Neural progenitor cell (in vitro differentiated cells): Measurements from ENCODE around the gene BEND2. TPM values are rescaled to one million over a fixed set of nuclear protein-coding genes. Genes with fewer than 3 reads are reported as not detected.
"Not testable (repeated sequence)": the region's sequence is repeated elsewhere in the genome, so short reads cannot be mapped to it uniquely, and the experiment has no call there.

Experiments used
- DNase-seq: peaks from one replicate; pipeline ENCODE4 v3.0.0-alpha.2; 2016; ENCODE audit warnings: low spot score
- H2AFZ ChIP-seq: fragments of 200-600 bp; sonication (generic); replicated peaks from 2 replicates; pipeline ENCODE4 v1.6.1; 2016; ENCODE audit warnings: antibody characterized with exemption
- H3F3A ChIP-seq: fragments of 200-600 bp; sonication (generic); 2 replicates; pipeline ENCODE4 v1.6.1; 2016; ENCODE audit warnings: antibody characterized with exemption, low read depth
- H3K27ac ChIP-seq: fragments of 200-600 bp; sonication (generic); 2 replicates; pipeline ENCODE4 v1.5.1; 2016; ENCODE audit warnings: mild to moderate bottlenecking
- H3K27me3 ChIP-seq: fragments of 200-600 bp; sonication (generic); 2 replicates; pipeline ENCODE4 v1.6.1; 2016; ENCODE audit warnings: mild to moderate bottlenecking, moderate library complexity
- H3K36me3 ChIP-seq: fragments of 200-600 bp; sonication (generic); 2 replicates; pipeline ENCODE4 v1.5.1; 2016
- H3K4me1 ChIP-seq: fragments of 200-600 bp; sonication (generic); 2 replicates; pipeline ENCODE4 v1.6.1; 2016; ENCODE audit warnings: mixed run types
- H3K4me2 ChIP-seq: fragments of 200-600 bp; sonication (generic); 2 replicates; pipeline ENCODE4 v1.6.1; 2016
- H3K4me3 ChIP-seq: fragments of 200-600 bp; sonication (generic); 2 replicates; pipeline ENCODE4 v1.5.1; 2016
- H3K79me2 ChIP-seq: fragments of 200-600 bp; sonication (generic); 2 replicates; pipeline ENCODE4 v1.6.1; 2016; ENCODE audit warnings: low read depth
- H3K9ac ChIP-seq: fragments of 200-600 bp; sonication (generic); 2 replicates; pipeline ENCODE4 v1.6.1; 2016
- H3K9me3 ChIP-seq: fragments of 200-600 bp; sonication (generic); 2 replicates; pipeline ENCODE4 v1.5.1; 2016; ENCODE audit warnings: low read depth
- H4K20me1 ChIP-seq: fragments of 200-600 bp; sonication (generic); 2 replicates; pipeline ENCODE4 v1.6.1; 2016; ENCODE audit warnings: low read depth
- H3K27ac Mint-ChIP-seq: 3 replicates; pipeline ENCODE4 v1.8.0; 2021; ENCODE audit warnings: mixed read lengths
- H3K27me3 Mint-ChIP-seq: 2 replicates; pipeline ENCODE4 v1.8.0; 2022; ENCODE audit warnings: low read depth, mild to moderate bottlenecking, inconsistent platforms, moderate library complexity, mixed read lengths; ENCODE audit not compliant: insufficient read depth
- H3K36me3 Mint-ChIP-seq: 3 replicates; pipeline ENCODE4 v1.8.0; 2021; ENCODE audit warnings: mixed read lengths
- H3K4me1 Mint-ChIP-seq: 3 replicates; pipeline ENCODE4 v1.8.0; 2021; ENCODE audit warnings: mixed read lengths
- H3K4me3 Mint-ChIP-seq: 3 replicates; pipeline ENCODE4 v1.8.0; 2021; ENCODE audit warnings: mild to moderate bottlenecking, moderate library complexity, mixed read lengths
- H3K9me3 Mint-ChIP-seq: 3 replicates; pipeline ENCODE4 v1.8.0; 2020; ENCODE audit warnings: mixed read lengths
- EZH2 ChIP-seq: fragments of 200-600 bp; sonication (generic); IDR thresholded peaks from 2 replicates; pipeline ENCODE4 v1.6.1; 2017; ENCODE audit warnings: antibody characterized with exemption, mild to moderate bottlenecking, moderate library complexity
- EZH2phosphoT487 ChIP-seq: fragments of 200-600 bp; sonication (generic); IDR thresholded peaks from 2 replicates; pipeline ENCODE4 v1.6.1; 2017; ENCODE audit warnings: antibody characterized with exemption
- total RNA-seq: library from RNA; depleted of rRNA; stranded (reverse); fragments of >200 nt; gene quantifications from 2 replicates; pipeline ENCODE4 v1.2.3, GENCODE V29; 2015; ENCODE audit warnings: low replicate concordance
- TF ChIP-seq, protein P1 (sequence below): fragments of 200-600 bp; sonication (generic); IDR thresholded peaks from 2 replicates; pipeline ENCODE4 v1.5.1; 2017; ENCODE audit warnings: antibody characterized with exemption, mild to moderate bottlenecking

The BEND2 gene
- total RNA-seq: not detected in 2 replicates

DNA sequence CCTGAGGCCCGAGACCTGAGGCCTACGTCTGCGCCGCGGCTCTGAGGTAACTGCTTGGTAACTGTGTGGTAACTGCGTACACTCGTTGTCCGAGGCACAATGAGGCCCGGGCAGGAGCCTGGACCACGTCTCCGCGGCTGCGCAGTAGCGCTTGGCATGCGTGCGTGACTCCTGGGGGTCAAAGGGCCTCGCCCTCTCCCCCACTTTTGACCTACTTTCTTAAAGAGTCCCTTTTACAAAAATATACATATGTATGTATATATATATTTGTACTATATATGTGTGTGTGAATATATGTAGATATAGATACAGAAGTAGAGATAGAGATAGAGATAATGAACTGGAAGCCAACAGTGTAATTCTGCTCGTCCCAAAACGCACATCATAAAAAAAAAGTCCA, at the start of gene BEND2:
Gene BEND2, minus strand, starts transcription at position 101 of the 400 bp plus-strand sequence. CDS start 136 bp downstream, outside the sequence.
- Mint-ChIP-seq H3K36me3 (no peaks in the 10 kb centered on the region), H3K4me1 (no peaks in the 10 kb centered on the region), H3K27ac (no peak within 1 kb of the TSS), H3K27me3 (peaks cover 10% of the 10 kb centered on the region), H3K9me3 (peaks cover 12% of the 10 kb centered on the region), H3K4me3 (no peak within 1 kb of the TSS)
- TF ChIP-seq EZH2phosphoT487 (no peak), EZH2 (no peak)
- TF ChIP-seq, protein P1, sequence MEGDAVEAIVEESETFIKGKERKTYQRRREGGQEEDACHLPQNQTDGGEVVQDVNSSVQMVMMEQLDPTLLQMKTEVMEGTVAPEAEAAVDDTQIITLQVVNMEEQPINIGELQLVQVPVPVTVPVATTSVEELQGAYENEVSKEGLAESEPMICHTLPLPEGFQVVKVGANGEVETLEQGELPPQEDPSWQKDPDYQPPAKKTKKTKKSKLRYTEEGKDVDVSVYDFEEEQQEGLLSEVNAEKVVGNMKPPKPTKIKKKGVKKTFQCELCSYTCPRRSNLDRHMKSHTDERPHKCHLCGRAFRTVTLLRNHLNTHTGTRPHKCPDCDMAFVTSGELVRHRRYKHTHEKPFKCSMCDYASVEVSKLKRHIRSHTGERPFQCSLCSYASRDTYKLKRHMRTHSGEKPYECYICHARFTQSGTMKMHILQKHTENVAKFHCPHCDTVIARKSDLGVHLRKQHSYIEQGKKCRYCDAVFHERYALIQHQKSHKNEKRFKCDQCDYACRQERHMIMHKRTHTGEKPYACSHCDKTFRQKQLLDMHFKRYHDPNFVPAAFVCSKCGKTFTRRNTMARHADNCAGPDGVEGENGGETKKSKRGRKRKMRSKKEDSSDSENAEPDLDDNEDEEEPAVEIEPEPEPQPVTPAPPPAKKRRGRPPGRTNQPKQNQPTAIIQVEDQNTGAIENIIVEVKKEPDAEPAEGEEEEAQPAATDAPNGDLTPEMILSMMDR: no peak
- H3K9ac ChIP-seq: no peak within 1 kb of the TSS
- H3K4me1 ChIP-seq: no peaks in the 10 kb centered on the region
- no peaks in the 10 kb centered on the region for H3K9me3 ChIP-seq
- no peaks in the 10 kb centered on the region for H3K36me3 ChIP-seq
- no peaks in the 10 kb centered on the region for H4K20me1 ChIP-seq
- no peak within 1 kb of the TSS for H3K4me2 ChIP-seq
- no peak for DNase-seq
- H3K27ac ChIP-seq: no peak within 1 kb of the TSS
- no peak within 1 kb of the TSS for H2AFZ ChIP-seq
- no peaks in the 10 kb centered on the region for H3F3A ChIP-seq
- no peaks in the 10 kb centered on the region for H3K27me3 ChIP-seq
- no peak within 1 kb of the TSS for H3K4me3 ChIP-seq
- H3K79me2 ChIP-seq: no peaks in the 10 kb centered on the region

DNA sequence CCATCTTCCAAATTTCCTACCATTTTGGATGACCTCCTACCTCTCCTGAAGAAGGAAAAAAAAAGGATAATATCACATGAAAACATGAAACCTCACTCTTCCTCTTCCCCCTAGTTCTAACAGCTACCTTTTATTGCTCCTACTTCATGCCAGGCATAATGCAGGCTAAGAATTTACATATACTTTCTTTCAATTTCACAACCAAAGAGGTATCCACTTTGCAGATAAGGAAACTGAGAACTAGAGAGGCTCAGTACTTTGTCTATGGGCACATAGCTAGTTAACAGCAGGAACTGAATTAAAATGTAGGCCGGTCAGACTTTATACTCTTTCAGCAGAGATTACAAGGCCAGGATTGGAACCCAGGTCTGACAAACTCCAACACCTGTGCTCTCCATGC, 34.4 kb upstream of the BEND2 start:
- Histone ChIP-seq H3K36me3 (no peaks in the 10 kb centered on the region), H3K27ac (no peak overlapping the region), H4K20me1 (no peaks in the 10 kb centered on the region), H3K79me2 (no peaks in the 10 kb centered on the region), H2AFZ (no peak overlapping the region), H3K4me1 (no peaks in the 10 kb centered on the region), H3K4me2 (no peak overlapping the region), H3K4me3 (no peak overlapping the region), H3K27me3 (no peaks in the 10 kb centered on the region), H3K9ac (no peak overlapping the region), H3K9me3 (no peaks in the 10 kb centered on the region), H3F3A (no peaks in the 10 kb centered on the region)
- Mint-ChIP-seq H3K4me1 (peaks cover 4% of the 10 kb centered on the region), H3K4me3 (no peak overlapping the region), H3K36me3 (peaks cover 4% of the 10 kb centered on the region), H3K27me3 (no peaks in the 10 kb centered on the region), H3K9me3 (peaks cover 5% of the 10 kb centered on the region), H3K27ac (no peak overlapping the region)
- DNase-seq: no peak
- TF ChIP-seq EZH2: no peak
- TF ChIP-seq, protein P1: no peak
- no peak for TF ChIP-seq EZH2phosphoT487

DNA sequence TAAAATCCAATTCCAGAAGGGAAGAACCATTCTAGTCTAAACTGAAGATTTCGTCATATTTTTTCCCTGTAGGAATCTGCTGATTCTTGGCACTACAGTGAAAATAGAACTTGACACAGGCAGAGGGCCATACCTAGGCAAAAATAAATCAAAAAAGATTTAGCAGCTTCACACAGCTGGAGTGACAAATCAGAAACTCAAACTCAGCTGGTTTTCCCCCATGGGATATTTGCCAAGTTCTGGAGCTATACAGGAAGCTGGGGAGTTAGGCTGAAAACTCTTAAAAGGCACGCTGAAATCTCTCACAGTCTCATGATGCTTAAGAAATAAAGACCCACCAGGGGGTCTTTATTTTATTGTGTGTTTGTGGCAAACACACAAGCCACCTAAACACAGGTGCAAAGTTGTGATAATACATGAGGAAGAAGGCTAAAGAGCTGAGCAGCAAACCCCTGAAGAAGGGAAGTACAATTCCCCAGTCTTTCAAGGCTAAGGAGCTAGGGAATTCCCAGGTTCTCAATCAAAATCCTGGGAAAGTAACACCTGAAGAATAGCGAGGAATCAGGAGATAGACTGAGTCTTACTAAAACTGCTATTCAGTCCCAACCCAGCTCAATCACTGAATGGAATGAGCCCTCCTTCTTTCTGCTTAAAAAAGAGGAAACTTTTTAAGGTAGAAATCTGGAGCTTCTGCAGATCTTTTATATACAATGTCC, 32.1 kb upstream of the BEND2 start:
- Mint-ChIP-seq H3K36me3 (peaks cover 4% of the 10 kb centered on the region), H3K27me3 (no peaks in the 10 kb centered on the region), H3K27ac (no peak overlapping the region), H3K4me1 (peaks cover 4% of the 10 kb centered on the region), H3K9me3 (peaks cover 11% of the 10 kb centered on the region), H3K4me3 (no peak overlapping the region)
- peak; percentile 19 for DNase-seq
- Histone ChIP-seq H3K27ac (no peak overlapping the region), H4K20me1 (no peaks in the 10 kb centered on the region), H3F3A (no peaks in the 10 kb centered on the region), H3K9me3 (no peaks in the 10 kb centered on the region), H3K79me2 (no peaks in the 10 kb centered on the region), H3K27me3 (no peaks in the 10 kb centered on the region), H3K4me1 (no peaks in the 10 kb centered on the region), H2AFZ (no peak overlapping the region), H3K4me2 (no peak overlapping the region), H3K36me3 (no peaks in the 10 kb centered on the region), H3K4me3 (no peak overlapping the region), H3K9ac (no peak overlapping the region)
- no peak for TF ChIP-seq EZH2
- TF ChIP-seq, protein P1: no peak
- TF ChIP-seq EZH2phosphoT487: no peak

DNA sequence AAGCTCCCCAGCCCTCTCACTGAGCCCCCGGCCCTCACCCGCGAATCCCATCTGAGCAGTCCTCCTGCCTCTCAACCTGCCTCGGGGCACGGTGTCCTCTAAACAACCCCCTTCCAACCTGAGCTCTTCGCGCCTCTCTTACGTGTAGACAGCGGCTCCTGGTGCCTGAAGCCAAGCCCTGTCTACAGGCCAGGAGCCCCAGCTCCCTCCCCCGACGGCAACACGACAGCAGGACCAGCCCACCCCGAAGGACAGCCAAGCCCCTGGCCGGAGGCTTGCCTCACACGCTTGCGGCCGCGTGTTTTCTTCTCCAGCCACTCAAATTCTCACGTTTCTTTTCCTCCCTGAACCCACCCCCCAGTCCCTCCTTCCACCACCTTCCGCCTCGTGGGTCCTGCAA, 9.0 kb upstream of the BEND2 start:
- H3K9me3 Mint-ChIP-seq, H3K4me3 Mint-ChIP-seq, H3K9me3 ChIP-seq, H3K79me2 ChIP-seq, H3K9ac ChIP-seq, H3K27me3 Mint-ChIP-seq, DNase-seq, H3K4me3 ChIP-seq, H3F3A ChIP-seq, H3K4me1 Mint-ChIP-seq, H3K27me3 ChIP-seq, H3K4me1 ChIP-seq, H3K4me2 ChIP-seq, H3K27ac Mint-ChIP-seq, H3K36me3 Mint-ChIP-seq, H3K36me3 ChIP-seq, H3K27ac ChIP-seq, H4K20me1 ChIP-seq, H2AFZ ChIP-seq: not testable (repeated sequence)
